ENCODE results near the gene B4GALT1.

B4GALT1 gene

GRCh38 chr9:33082538-33083326 is 84.4 kb downstream of the B4GALT1 start:
- TF ChIP-seq POLR2A (IDR thresholded peaks at IDR 0.05; ENCODE audit: low read length), result peak; percentile 9
- TF ChIP-seq GATA1 (IDR thresholded peaks at IDR 0.05; ENCODE audit: low read depth, low read length), result no peak
- DNase-seq, result no peak

GRCh38 chr9:33082128-33082527 is 85.0 kb downstream of the B4GALT1 start:
- no peak for DNase-seq
- TF ChIP-seq POLR2A (IDR thresholded peaks at IDR 0.05; ENCODE audit: low read length) (no peak), GATA1 (IDR thresholded peaks at IDR 0.05; ENCODE audit: low read depth, low read length) (no peak)

- DNase-seq, result peak; percentile 81 to 87
- TF ChIP-seq GATA1 (IDR thresholded peaks at IDR 0.05; ENCODE audit: low read depth, low read length) (no peak), POLR2A (IDR thresholded peaks at IDR 0.05; ENCODE audit: low read length) (no peak)
Observed at GRCh38 chr9:33081128-33081851, 85.8 kb downstream of the B4GALT1 start.

- TF ChIP-seq POLR2A (IDR thresholded peaks at IDR 0.05; ENCODE audit: low read length), result no peak
- DNase-seq, result no peak
Observed at GRCh38 chr9:33080534-33080933, 86.6 kb downstream of the B4GALT1 start.

GRCh38 chr9:33076046-33077004 is 90.8 kb downstream of the B4GALT1 start, which contains the start of gene SMU1:
Gene SMU1, minus strand, starts transcription at chr9:33076674. Its CDS starts 66 bp downstream, at chr9:33076608.
- DNase-seq, result peak; percentile 98 to 99
- peak; percentile 92 for TF ChIP-seq POLR2A (IDR thresholded peaks at IDR 0.05; ENCODE audit: low read length)
- TF ChIP-seq GATA1 (IDR thresholded peaks at IDR 0.05; ENCODE audit: low read depth, low read length), result no peak

- TF ChIP-seq POLR2A (IDR thresholded peaks at IDR 0.05; ENCODE audit: low read length) (no peak), GATA1 (IDR thresholded peaks at IDR 0.05; ENCODE audit: low read depth, low read length) (no peak)
- DNase-seq, result no peak
Observed at GRCh38 chr9:33068991-33069390, 98.1 kb downstream of the B4GALT1 start.

GRCh38 chr9:33065157-33066076 is 101.7 kb downstream of the B4GALT1 start:
- TF ChIP-seq GATA1 (IDR thresholded peaks at IDR 0.05; ENCODE audit: low read depth, low read length), result no peak
- TF ChIP-seq POLR2A (IDR thresholded peaks at IDR 0.05; ENCODE audit: low read length), result no peak

More at GRCh38 chr9:33065157-33066076, 101.7 kb downstream of the B4GALT1 start:
- no peak for DNase-seq
